GM10266 (cell line): ENCODE data around the gene GPR37L1.

Experiments
- DNase-seq: peaks from one replicate; pipeline ENCODE4 v3.0.0; 2012; ENCODE audit errors: extremely low spot score
- CTCF ChIP-seq: IDR thresholded peaks from 2 replicates; pipeline ENCODE4 v1.5.1; 2012; ENCODE audit warnings: mild to moderate bottlenecking, low read depth; ENCODE audit not compliant: control insufficient read depth, insufficient read depth; ENCODE audit errors: missing control alignments

The GPR37L1 gene

GRCh38 chr1:202158810-202159533 lies 36.3 kb downstream of the GPR37L1 start:
- DNase-seq, result no peak
- TF ChIP-seq CTCF, result peak; percentile 61

GRCh38 chr1:202159534-202160371 lies 37.0 kb downstream of the GPR37L1 start:
- DNase-seq, result peak; percentile 56
- TF ChIP-seq CTCF, result no peak

- peak; percentile 67 for DNase-seq
- TF ChIP-seq CTCF, result peak; percentile 79
Measured at GRCh38 chr1:202160377-202160940, 37.7 kb downstream of the GPR37L1 start, which contains the start of gene PTPN7. PTPN7 (minus strand) TSS chr1:202160602; CDS start chr1:202159402, 1,200 bp downstream.

GRCh38 chr1:202161151-202162046 lies 38.7 kb downstream of the GPR37L1 start:
- no peak for TF ChIP-seq CTCF
- DNase-seq, result no peak

GRCh38 chr1:202162047-202162417 lies 39.3 kb downstream of the GPR37L1 start:
- TF ChIP-seq CTCF, result no peak
- peak; percentile 53 for DNase-seq

- no peak for DNase-seq
- TF ChIP-seq CTCF, result no peak
Measured at GRCh38 chr1:202162418-202163280, 39.9 kb downstream of the GPR37L1 start.
